DND-41 (cell line): ENCODE measurements around the gene ZC3H13.

Source experiments
- CTCF ChIP-seq: IDR thresholded peaks from 2 replicates; pipeline ENCODE4 v1.5.1; 2012; ENCODE audit warnings: borderline replicate concordance, low read length, moderate library complexity, mild to moderate bottlenecking; ENCODE audit not compliant: poor library complexity, severe bottlenecking; ENCODE audit errors: extremely low read depth
- EZH2 ChIP-seq: IDR thresholded peaks from 3 replicates; pipeline ENCODE4 v1.6.1; 2012; ENCODE audit warnings: borderline replicate concordance, low read depth, mild to moderate bottlenecking, moderate library complexity, low read length, inconsistent platforms; ENCODE audit not compliant: severe bottlenecking

DNA sequence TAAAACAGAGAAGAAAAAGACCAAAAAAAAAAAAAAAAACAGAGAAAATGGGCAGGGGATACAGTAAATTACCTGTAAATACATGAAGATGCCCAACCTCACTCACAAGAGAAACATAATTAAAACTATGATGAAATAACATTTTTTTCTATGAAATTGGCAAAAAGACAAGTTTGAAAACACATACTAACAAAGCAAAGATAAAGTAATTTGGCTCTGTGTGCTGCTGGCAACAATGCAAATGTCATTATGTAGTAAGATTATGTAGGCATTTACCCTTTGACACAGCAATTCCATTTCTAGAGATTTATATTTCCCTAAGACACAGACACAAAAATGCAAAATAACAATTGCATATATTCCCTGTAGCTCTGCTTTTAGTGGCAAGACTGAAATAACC lies 20.2 kb downstream of the ZC3H13 start:
- TF ChIP-seq EZH2 (no peak), CTCF (no peak)
